D721Med (cell line): ENCODE measurements around the gene INO80C.

ENCODE experiments used
- DNase-seq: peaks from one replicate; pipeline ENCODE4 v3.0.0; 2011; ENCODE audit warnings: low spot score; ENCODE audit not compliant: insufficient read length
- FAIRE-seq: peaks from 2 replicates; lab custom pipeline; 2011; peaks lifted over from hg19 to GRCh38; lab: Jason Lieb, UNC
- TF ChIP-seq, protein P1 (sequence below): IDR thresholded peaks from 2 replicates; pipeline ENCODE4 v1.5.1; 2012; ENCODE audit warnings: mild to moderate bottlenecking, control low read depth; ENCODE audit not compliant: insufficient read depth; ENCODE audit errors: missing control alignments

The INO80C gene

DNA sequence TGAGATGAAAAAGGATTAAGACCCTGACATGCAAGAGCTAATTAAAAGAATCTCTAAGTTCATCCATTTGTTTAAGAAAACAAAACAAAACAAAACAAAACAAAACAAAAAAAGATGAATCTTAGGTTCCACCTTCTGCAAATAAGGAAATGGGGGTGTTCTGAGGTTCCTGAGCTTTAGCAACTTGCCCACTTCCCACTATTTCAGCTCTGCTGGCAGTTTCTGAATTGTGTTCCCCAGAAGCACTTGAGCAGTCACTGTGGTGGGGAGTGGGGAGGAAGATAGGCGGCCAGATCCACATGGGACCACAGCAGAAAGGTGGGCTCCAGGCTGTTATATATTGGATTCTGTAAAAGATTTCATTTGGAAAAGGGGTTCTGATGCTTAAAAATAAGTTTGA lies 20.3 kb downstream of the INO80C start:
- no peak for FAIRE-seq
- DNase-seq: no peak
- TF ChIP-seq, protein P1, sequence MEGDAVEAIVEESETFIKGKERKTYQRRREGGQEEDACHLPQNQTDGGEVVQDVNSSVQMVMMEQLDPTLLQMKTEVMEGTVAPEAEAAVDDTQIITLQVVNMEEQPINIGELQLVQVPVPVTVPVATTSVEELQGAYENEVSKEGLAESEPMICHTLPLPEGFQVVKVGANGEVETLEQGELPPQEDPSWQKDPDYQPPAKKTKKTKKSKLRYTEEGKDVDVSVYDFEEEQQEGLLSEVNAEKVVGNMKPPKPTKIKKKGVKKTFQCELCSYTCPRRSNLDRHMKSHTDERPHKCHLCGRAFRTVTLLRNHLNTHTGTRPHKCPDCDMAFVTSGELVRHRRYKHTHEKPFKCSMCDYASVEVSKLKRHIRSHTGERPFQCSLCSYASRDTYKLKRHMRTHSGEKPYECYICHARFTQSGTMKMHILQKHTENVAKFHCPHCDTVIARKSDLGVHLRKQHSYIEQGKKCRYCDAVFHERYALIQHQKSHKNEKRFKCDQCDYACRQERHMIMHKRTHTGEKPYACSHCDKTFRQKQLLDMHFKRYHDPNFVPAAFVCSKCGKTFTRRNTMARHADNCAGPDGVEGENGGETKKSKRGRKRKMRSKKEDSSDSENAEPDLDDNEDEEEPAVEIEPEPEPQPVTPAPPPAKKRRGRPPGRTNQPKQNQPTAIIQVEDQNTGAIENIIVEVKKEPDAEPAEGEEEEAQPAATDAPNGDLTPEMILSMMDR: no peak

DNA sequence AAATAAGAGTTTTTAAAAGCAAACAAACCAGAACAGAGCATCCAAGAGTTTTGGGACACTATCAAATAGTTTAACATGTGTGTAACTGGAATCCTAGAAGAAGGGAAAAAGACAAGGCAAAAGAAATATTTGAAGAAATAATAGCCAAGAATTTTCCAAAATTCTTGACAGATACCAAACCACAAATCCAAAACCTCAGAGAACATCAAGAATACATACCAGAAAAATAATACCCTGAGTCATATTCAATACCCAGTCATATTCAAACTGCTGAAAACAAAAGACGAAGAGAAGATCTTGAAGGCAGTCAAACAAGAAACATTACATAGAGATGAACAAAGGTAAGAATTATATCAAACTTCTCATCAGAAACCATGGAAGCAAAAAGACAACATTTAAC lies 22.9 kb downstream of the INO80C start:
- DNase-seq (no peak), FAIRE-seq (no peak)
- TF ChIP-seq, protein P1: no peak

DNA sequence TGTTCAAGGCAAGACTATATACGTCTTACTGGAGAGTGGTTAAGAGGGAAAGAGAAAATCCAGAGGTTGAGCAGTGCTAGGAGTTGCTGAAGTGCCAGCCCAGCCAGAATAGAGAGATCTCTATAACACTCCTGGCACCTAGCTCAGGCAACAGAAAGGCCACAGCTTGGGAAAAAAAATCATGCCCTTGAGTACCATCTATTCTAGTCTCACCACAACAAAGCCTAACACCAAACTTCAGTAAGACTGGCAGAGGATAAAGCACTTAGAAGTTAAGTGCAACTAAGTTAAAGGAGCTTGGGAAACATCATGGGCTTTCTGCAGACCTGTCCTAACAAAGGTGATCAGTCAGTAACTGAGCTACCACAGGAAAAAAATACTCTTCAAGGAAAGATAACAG lies 24.2 kb downstream of the INO80C start:
- DNase-seq (no peak), FAIRE-seq (no peak)
- TF ChIP-seq, protein P1: no peak

DNA sequence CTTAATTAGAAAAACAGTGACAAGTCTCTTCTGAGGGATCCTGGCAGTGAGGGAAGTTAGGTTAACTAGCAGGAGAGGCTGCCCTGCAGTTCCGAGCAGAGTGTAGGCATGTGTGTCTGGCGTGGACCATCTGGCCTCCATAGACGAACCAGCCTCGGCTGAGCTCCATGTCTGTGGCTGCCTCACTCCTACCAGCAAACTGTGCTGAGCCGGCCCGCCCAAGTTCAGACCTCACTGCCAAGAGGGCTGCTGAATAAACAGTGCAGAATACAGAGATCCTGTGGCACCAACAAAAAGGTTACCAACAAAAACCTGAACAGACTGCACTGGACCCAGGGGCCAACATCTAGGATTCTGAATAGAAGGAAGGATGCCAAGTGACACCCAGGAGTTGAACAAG lies 27.3 kb downstream of the INO80C start:
- DNase-seq (no peak), FAIRE-seq (no peak)
- TF ChIP-seq, protein P1: no peak

DNA sequence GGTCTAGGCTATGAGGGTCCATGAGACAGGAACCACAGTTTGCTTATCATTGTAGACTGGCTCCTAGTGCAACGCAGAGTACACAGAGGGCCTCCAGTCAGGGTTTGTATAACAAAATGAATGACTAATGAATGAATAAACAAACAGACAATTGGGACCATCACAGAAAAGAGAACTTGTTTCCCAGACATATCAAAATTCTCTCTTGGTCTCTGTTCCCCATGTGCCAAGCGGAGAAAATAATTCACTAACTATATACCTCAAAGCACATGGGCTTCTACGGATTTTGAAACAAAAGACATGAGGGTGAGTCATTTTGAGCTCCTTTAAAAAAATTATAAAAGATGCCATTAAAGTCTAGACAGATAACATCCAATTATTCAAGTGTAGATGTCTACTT lies 28.0 kb downstream of the INO80C start:
- FAIRE-seq (no peak), DNase-seq (no peak)
- TF ChIP-seq, protein P1: no peak

DNA sequence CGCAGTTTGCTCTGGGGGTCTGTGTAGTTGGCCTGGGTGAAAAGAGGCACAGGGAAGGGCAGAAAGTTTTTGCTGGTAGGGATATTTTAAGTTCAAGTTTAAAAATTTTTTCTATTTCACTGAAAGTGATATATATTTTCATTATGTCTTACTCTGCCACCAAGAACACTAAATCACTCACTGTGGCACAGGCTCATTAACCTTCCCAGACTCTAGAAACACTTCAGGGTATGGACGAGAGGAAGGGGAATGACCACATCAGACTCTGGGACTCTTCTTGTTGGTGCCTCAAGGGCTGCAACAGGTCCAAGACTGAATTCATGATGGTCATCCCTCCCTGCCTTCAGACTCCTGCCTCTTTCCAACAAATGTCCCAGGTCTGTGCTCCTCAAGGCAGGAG lies 29.0 kb downstream of the INO80C start:
- FAIRE-seq (no peak), DNase-seq (no peak)
- TF ChIP-seq, protein P1: no peak

DNA sequence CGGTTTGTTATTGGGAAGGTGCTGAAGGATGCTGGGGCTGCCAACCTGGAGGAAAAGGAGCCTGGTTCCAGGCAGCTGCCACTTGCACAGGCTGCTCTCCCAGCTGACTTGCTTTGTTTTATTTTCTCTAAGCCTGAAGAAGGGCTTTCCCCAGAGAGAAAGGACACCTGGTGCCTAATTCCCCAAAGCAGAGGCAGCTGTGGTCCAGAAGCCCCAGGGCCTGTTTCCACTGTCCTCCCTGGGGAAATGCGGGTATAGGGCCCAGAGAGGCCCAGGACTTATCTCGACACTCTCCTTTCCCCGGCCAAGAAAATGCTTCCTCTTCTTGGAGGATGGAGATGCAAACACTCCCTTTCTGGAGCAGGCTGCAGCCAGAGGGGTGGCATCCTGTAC lies 30.1 kb downstream of the INO80C start:
- DNase-seq: no peak
- TF ChIP-seq, protein P1: no peak
- FAIRE-seq: no peak
